HepG2 (cell line): ENCODE results near the gene DHRS1. TPM values are rescaled to one million over a fixed set of nuclear protein-coding genes. Genes with fewer than 3 reads are reported as not detected.

Experiments
- DPF2 ChIP-seq: sonication (generic); formaldehyde crosslinking; IDR thresholded peaks from 2 replicates; pipeline ENCODE4 v1.4.0; 2020; ENCODE audit warnings: mild to moderate bottlenecking, low read depth, missing genetic modification reagents, borderline replicate concordance
- DR1 ChIP-seq: sonication (generic); formaldehyde crosslinking; IDR thresholded peaks from 2 replicates; pipeline ENCODE4 v1.8.0; 2021; ENCODE audit warnings: mild to moderate bottlenecking, missing genetic modification reagents, inconsistent platforms
- GATAD1 ChIP-seq: IDR thresholded peaks from 2 replicates; pipeline ENCODE4 v1.6.1; 2016; ENCODE audit warnings: missing genetic modification reagents, missing compliant biosample characterization
- JARID2 ChIP-seq: sonication (generic); formaldehyde crosslinking; IDR thresholded peaks from 2 replicates; pipeline ENCODE4 v1.8.1; 2023; ENCODE audit warnings: missing genetic modification reagents, inconsistent platforms; ENCODE audit not compliant: insufficient replicate concordance
- MLLT10 ChIP-seq: sonication (generic); formaldehyde crosslinking; IDR thresholded peaks from 2 replicates; pipeline ENCODE4 v1.4.0; 2020; ENCODE audit warnings: missing genetic modification reagents
- NCOR1 ChIP-seq: fragments of 200-600 bp; sonication (generic); IDR thresholded peaks from 2 replicates; pipeline ENCODE4 v1.7.0; 2017; ENCODE audit warnings: antibody characterized with exemption, low read length, borderline replicate concordance
- NPAS2 ChIP-seq: sonication (generic); formaldehyde crosslinking; IDR thresholded peaks from 2 replicates; pipeline ENCODE4 v1.8.0; 2022; ENCODE audit warnings: mild to moderate bottlenecking, missing genetic modification reagents, borderline replicate concordance
- RARA ChIP-seq: IDR thresholded peaks from 2 replicates; pipeline ENCODE4 v1.6.1; 2016; ENCODE audit warnings: missing genetic modification reagents, missing compliant biosample characterization
- RBFOX2 ChIP-seq: fragments of 200-400 bp; formaldehyde crosslinking; IDR thresholded peaks from 2 replicates; pipeline ENCODE4 v1.6.1; 2017; ENCODE audit warnings: low read depth, mild to moderate bottlenecking, low read length
- SNRNP70 ChIP-seq: fragments of 200-400 bp; formaldehyde crosslinking; IDR thresholded peaks from 2 replicates; pipeline ENCODE4 v1.6.1; 2017; ENCODE audit warnings: mild to moderate bottlenecking, low read depth, low read length, moderate library complexity
- ZNF484 ChIP-seq: sonication (generic); formaldehyde crosslinking; IDR thresholded peaks from 2 replicates; pipeline ENCODE4 v1.5.1; 2020; ENCODE audit warnings: mild to moderate bottlenecking, low read depth, missing genetic modification reagents, borderline replicate concordance
- ZNF530 ChIP-seq: sonication (generic); formaldehyde crosslinking; IDR thresholded peaks from 2 replicates; pipeline ENCODE4 v1.5.0; 2020; ENCODE audit warnings: low read depth, mild to moderate bottlenecking, missing genetic modification reagents
- ZNF788 ChIP-seq: sonication (generic); formaldehyde crosslinking; IDR thresholded peaks from 2 replicates; pipeline ENCODE4 v1.5.0; 2020; ENCODE audit warnings: mild to moderate bottlenecking, missing genetic modification reagents, borderline replicate concordance
- polyA plus RNA-seq, 8 experiments: library from polyadenylated mRNA; depleted of rRNA in 3 of 8; stranded (reverse) in 7 of 8; unstranded in 1 of 8; fragments of >200 nt; fragmentation: Illumina TruSeq in 4 of 8; extraction: Trizol in 4 of 8; gene quantifications; 2 replicates each; pipeline versions ENCODE4 v1.2.1 to v1.2.3, GENCODE V29; 2011 to 2016; ENCODE audit warnings: low read depth in 4 of 8, missing spikeins in 1 of 8, mixed read lengths in 1 of 8; ENCODE audit not compliant: insufficient read depth in 1 of 8
- total RNA-seq, 5 experiments: library from RNA; depleted of rRNA; stranded (reverse); fragments of >200 nt; fragmentation: Illumina TruSeq; extraction: Trizol; gene quantifications; 2 replicates each; pipeline ENCODE4 v1.2.3, GENCODE V29; 2016; ENCODE audit warnings: low read depth in 1 of 5
- TF ChIP-seq, protein P1 (sequence below): IDR thresholded peaks from 2 replicates; pipeline ENCODE4 v1.6.1; 2016; ENCODE audit warnings: low read depth, missing genetic modification reagents, missing compliant biosample characterization
- TF ChIP-seq, protein P2 (sequence below): sonication (generic); formaldehyde crosslinking; IDR thresholded peaks from 2 replicates; pipeline ENCODE4 v1.4.0; 2020; ENCODE audit warnings: missing genetic modification reagents
- TF ChIP-seq, protein P3 (sequence below): sonication (generic); formaldehyde crosslinking; IDR thresholded peaks from 2 replicates; pipeline ENCODE4 v1.4.0; 2020; ENCODE audit warnings: missing genetic modification reagents

The DHRS1 gene
- total and polyA plus RNA-seq, 2 of the 13 experiments (the other 11 are each of a cell fraction or from before 2014, with no cell fraction given), result 49.8 to 60.8 TPM

DNA sequence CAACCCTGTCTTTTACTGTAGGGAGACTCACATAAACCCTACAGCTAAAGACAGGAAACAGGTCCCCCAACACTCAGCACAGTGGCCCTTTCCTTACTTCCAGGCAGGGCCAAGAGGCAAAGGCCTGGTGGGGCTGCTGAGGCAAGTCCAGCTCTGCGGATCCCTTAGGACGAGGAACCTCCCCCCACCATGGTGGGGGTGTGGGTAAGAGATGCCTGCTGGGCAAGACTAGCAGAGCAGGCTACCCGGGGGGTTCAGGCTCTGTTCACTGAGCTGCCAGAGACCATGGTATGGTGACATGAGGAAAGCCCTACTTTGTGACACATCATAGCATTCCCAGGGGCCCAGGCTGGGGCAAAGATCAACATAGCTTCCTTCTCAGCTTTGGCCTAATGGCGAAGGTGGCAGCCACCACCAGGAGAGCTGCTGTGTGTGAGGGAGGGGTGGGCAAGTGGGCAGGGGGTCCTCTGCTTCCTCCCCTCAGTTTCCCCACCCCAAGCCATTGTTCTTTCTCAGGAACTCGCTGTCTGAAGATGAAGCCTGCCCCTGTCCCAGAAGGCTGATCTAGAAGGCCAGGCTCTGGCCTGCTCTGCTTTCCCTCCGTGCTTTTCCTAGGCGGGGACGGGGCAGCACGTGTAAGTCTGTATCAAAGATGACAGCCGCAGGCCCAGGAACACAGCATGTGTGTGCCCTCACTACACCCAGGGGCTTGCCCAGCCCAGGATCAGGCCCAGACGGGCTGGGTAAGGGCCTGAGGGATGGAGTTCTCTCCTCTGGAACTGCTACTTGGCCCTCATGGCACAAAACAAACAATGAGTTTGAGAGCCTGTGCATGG, 47.1 kb downstream of the DHRS1 start (continued):
- TF ChIP-seq, protein P1, sequence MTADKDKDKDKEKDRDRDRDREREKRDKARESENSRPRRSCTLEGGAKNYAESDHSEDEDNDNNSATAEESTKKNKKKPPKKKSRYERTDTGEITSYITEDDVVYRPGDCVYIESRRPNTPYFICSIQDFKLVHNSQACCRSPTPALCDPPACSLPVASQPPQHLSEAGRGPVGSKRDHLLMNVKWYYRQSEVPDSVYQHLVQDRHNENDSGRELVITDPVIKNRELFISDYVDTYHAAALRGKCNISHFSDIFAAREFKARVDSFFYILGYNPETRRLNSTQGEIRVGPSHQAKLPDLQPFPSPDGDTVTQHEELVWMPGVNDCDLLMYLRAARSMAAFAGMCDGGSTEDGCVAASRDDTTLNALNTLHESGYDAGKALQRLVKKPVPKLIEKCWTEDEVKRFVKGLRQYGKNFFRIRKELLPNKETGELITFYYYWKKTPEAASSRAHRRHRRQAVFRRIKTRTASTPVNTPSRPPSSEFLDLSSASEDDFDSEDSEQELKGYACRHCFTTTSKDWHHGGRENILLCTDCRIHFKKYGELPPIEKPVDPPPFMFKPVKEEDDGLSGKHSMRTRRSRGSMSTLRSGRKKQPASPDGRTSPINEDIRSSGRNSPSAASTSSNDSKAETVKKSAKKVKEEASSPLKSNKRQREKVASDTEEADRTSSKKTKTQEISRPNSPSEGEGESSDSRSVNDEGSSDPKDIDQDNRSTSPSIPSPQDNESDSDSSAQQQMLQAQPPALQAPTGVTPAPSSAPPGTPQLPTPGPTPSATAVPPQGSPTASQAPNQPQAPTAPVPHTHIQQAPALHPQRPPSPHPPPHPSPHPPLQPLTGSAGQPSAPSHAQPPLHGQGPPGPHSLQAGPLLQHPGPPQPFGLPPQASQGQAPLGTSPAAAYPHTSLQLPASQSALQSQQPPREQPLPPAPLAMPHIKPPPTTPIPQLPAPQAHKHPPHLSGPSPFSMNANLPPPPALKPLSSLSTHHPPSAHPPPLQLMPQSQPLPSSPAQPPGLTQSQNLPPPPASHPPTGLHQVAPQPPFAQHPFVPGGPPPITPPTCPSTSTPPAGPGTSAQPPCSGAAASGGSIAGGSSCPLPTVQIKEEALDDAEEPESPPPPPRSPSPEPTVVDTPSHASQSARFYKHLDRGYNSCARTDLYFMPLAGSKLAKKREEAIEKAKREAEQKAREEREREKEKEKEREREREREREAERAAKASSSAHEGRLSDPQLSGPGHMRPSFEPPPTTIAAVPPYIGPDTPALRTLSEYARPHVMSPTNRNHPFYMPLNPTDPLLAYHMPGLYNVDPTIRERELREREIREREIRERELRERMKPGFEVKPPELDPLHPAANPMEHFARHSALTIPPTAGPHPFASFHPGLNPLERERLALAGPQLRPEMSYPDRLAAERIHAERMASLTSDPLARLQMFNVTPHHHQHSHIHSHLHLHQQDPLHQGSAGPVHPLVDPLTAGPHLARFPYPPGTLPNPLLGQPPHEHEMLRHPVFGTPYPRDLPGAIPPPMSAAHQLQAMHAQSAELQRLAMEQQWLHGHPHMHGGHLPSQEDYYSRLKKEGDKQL, result peak; percentile 65; the same call in 1 of the 2 replicates
- TF ChIP-seq ZNF484 (0 out of 2 replicates have a peak, but pooled peaks have one; percentile 26), ZNF530 (CRISPR knock-in tag) (no peak), DPF2 (CRISPR knock-in tag) (peak; percentile 80), ZNF788 (CRISPR knock-in tag) (no peak), SNRNP70 (no peak), MLLT10 (CRISPR knock-in tag) (no peak), NPAS2 (CRISPR knock-in tag) (no peak), DR1 (CRISPR knock-in tag) (no peak), NCOR1 (no peak; the same call in 1 of the 2 replicates), GATAD1 (peak; percentile 59), JARID2 (no peak), RBFOX2 (no peak), RARA (CRISPR knock-in tag) (peak; percentile 74)
- TF ChIP-seq, protein P2, sequence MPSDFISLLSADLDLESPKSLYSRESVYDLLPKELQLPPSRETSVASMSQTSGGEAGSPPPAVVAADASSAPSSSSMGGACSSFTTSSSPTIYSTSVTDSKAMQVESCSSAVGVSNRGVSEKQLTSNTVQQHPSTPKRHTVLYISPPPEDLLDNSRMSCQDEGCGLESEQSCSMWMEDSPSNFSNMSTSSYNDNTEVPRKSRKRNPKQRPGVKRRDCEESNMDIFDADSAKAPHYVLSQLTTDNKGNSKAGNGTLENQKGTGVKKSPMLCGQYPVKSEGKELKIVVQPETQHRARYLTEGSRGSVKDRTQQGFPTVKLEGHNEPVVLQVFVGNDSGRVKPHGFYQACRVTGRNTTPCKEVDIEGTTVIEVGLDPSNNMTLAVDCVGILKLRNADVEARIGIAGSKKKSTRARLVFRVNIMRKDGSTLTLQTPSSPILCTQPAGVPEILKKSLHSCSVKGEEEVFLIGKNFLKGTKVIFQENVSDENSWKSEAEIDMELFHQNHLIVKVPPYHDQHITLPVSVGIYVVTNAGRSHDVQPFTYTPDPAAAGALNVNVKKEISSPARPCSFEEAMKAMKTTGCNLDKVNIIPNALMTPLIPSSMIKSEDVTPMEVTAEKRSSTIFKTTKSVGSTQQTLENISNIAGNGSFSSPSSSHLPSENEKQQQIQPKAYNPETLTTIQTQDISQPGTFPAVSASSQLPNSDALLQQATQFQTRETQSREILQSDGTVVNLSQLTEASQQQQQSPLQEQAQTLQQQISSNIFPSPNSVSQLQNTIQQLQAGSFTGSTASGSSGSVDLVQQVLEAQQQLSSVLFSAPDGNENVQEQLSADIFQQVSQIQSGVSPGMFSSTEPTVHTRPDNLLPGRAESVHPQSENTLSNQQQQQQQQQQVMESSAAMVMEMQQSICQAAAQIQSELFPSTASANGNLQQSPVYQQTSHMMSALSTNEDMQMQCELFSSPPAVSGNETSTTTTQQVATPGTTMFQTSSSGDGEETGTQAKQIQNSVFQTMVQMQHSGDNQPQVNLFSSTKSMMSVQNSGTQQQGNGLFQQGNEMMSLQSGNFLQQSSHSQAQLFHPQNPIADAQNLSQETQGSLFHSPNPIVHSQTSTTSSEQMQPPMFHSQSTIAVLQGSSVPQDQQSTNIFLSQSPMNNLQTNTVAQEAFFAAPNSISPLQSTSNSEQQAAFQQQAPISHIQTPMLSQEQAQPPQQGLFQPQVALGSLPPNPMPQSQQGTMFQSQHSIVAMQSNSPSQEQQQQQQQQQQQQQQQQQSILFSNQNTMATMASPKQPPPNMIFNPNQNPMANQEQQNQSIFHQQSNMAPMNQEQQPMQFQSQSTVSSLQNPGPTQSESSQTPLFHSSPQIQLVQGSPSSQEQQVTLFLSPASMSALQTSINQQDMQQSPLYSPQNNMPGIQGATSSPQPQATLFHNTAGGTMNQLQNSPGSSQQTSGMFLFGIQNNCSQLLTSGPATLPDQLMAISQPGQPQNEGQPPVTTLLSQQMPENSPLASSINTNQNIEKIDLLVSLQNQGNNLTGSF (CRISPR knock-in tag), result no peak
- TF ChIP-seq, protein P3, sequence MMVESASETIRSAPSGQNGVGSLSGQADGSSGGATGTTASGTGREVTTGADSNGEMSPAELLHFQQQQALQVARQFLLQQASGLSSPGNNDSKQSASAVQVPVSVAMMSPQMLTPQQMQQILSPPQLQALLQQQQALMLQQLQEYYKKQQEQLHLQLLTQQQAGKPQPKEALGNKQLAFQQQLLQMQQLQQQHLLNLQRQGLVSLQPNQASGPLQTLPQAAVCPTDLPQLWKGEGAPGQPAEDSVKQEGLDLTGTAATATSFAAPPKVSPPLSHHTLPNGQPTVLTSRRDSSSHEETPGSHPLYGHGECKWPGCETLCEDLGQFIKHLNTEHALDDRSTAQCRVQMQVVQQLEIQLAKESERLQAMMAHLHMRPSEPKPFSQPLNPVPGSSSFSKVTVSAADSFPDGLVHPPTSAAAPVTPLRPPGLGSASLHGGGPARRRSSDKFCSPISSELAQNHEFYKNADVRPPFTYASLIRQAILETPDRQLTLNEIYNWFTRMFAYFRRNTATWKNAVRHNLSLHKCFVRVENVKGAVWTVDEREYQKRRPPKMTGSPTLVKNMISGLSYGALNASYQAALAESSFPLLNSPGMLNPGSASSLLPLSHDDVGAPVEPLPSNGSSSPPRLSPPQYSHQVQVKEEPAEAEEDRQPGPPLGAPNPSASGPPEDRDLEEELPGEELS (CRISPR knock-in tag), result peak; percentile 67
